ENCODE measurements around the gene PAPPA. TPM values are rescaled to one million over a fixed set of nuclear protein-coding genes. Genes with fewer than 3 reads are reported as not detected.

The PAPPA gene
- polyA plus RNA-seq, 1 experiment = 39.9 TPM

DNA sequence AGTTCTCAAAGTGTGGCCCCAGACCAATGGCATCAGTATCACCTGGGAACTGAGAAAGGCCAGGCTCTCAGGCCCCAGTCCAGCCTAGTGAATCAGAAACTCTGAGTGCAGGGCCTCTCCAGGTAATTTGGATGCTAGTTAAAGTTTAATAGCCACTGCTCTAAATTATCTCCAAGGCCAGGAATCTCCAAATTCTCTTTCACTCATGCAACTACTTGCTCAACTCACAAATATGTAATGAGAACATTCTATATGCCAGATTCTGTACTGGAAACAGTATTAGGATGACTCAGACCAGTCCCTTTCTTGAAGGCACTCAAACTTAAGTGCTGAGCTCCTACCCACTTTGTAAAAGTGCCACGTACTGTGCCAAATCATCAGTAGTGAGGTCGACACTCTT lies 84.6 kb downstream of the PAPPA start:
- H3K36me3 ChIP-seq (ENCODE audit: control insufficient read depth, insufficient read depth, low read length) = peaks cover 10% of the 10 kb centered on the region
- CTCF ChIA-PET = interaction anchor here (0.5 kb wide), 1 partner anchor 16 kb away, joined by 3 read pairs; no protein-coding TSS in a partner anchor
- DNase-seq (ENCODE audit: low read depth) = peak; percentile 88
- POLR2A ChIA-PET = no interaction called here
- H3K27me3 ChIP-seq (ENCODE audit: control insufficient read depth, insufficient read depth, low read length) = no peaks in the 10 kb centered on the region
- no peak overlapping the region for H3K4me3 ChIP-seq (ENCODE audit: low read depth, low read length)
- TF ChIP-seq, protein P1, sequence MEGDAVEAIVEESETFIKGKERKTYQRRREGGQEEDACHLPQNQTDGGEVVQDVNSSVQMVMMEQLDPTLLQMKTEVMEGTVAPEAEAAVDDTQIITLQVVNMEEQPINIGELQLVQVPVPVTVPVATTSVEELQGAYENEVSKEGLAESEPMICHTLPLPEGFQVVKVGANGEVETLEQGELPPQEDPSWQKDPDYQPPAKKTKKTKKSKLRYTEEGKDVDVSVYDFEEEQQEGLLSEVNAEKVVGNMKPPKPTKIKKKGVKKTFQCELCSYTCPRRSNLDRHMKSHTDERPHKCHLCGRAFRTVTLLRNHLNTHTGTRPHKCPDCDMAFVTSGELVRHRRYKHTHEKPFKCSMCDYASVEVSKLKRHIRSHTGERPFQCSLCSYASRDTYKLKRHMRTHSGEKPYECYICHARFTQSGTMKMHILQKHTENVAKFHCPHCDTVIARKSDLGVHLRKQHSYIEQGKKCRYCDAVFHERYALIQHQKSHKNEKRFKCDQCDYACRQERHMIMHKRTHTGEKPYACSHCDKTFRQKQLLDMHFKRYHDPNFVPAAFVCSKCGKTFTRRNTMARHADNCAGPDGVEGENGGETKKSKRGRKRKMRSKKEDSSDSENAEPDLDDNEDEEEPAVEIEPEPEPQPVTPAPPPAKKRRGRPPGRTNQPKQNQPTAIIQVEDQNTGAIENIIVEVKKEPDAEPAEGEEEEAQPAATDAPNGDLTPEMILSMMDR (IDR thresholded peaks at IDR 0.05; ENCODE audit: insufficient read depth, low read depth, low read length) = no peak

DNA sequence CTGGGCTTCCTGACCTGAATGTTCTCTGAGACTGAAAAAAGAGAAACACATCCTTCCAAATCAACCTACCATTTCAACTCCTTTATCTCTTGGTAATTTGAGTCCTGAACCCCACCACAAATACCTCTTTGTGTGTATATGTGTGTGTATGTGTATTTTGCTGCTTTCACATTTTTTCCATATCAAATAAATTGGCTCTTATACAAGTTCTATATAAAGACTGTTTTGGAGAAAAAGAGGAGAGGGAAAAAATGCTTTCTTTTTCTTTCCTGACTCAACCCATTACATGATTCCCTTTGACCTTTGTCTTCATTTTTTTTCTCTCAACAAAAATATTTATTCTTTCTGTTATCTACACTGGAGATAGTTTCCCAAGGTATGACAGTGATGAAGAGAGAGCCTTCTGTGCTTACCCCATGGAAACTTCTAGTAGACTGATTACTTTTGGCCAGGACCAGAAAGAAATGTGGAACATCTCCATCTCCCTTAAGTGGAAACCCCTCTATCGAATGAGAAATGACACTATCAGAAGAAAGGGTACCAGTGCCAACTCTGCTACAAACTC lies 85.3 kb downstream of the PAPPA start:
- Histone ChIP-seq H3K4me3 (ENCODE audit: low read depth, low read length) (no peak overlapping the region), H3K36me3 (ENCODE audit: control insufficient read depth, insufficient read depth, low read length) (peaks cover 10% of the 10 kb centered on the region), H3K27me3 (ENCODE audit: control insufficient read depth, insufficient read depth, low read length) (no peaks in the 10 kb centered on the region)
- CTCF ChIA-PET = no interaction called here
- DNase-seq (ENCODE audit: low read depth) = no peak
- TF ChIP-seq, protein P1 (IDR thresholded peaks at IDR 0.05; ENCODE audit: insufficient read depth, low read depth, low read length) = no peak
- POLR2A ChIA-PET = no interaction called here

DNA sequence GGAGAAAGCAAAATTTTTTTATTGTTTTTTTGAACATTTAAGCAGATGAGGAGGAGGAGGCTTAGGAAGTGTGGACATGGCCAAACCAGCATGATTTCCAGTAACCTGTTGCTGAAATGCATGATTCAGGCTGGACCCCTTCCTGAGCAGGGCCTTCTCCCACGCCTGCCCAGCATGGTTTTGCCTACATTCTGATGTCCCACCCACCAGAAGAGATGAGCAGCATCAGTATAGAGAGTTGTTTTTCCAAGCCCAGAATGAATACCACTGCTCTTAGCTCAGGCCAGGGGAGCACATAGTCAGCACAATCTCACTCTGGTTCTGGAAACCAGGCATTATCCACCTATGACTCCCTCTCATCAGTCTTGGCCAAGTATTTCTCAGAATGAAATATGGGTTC lies 90.1 kb downstream of the PAPPA start:
- ChIA-PET POLR2A (no interaction called here), CTCF (no interaction called here)
- Histone ChIP-seq H3K27me3 (ENCODE audit: control insufficient read depth, insufficient read depth, low read length) (no peaks in the 10 kb centered on the region), H3K36me3 (ENCODE audit: control insufficient read depth, insufficient read depth, low read length) (peaks cover 2% of the 10 kb centered on the region), H3K4me3 (ENCODE audit: low read depth, low read length) (no peak overlapping the region)
- TF ChIP-seq, protein P1 (IDR thresholded peaks at IDR 0.05; ENCODE audit: insufficient read depth, low read depth, low read length) = no peak
- DNase-seq (ENCODE audit: low read depth) = no peak

DNA sequence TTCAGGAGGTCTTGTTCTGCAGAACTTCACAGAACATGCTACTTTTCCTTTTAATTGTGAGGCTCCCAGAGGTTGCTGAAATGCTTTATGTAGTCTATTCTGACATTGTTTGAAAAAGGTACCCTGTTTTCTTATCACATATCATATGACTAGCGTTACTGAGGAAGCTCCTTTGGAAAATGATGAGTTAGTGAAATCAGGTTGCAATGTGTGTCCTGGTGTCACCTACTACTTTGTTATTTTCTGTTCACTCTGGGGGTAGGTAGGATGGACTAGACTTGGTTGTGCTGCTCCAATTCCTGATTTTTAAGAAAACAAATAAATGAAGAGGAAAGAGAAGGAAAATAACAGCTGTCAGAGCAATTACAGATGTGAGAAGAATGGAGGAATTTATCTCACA lies 93.7 kb downstream of the PAPPA start:
- DNase-seq (ENCODE audit: low read depth) = no peak
- Histone ChIP-seq H3K4me3 (ENCODE audit: low read depth, low read length) (no peak overlapping the region), H3K36me3 (ENCODE audit: control insufficient read depth, insufficient read depth, low read length) (peaks cover 5% of the 10 kb centered on the region), H3K27me3 (ENCODE audit: control insufficient read depth, insufficient read depth, low read length) (no peaks in the 10 kb centered on the region)
- ChIA-PET CTCF (interaction anchor here (1.3 to 1.4 kb wide), 2 partner anchors 95 to 325 kb away, joined by 3 read pairs; no protein-coding TSS in a partner anchor), POLR2A (no interaction called here)
- TF ChIP-seq, protein P1 (IDR thresholded peaks at IDR 0.05; ENCODE audit: insufficient read depth, low read depth, low read length) = no peak

DNA sequence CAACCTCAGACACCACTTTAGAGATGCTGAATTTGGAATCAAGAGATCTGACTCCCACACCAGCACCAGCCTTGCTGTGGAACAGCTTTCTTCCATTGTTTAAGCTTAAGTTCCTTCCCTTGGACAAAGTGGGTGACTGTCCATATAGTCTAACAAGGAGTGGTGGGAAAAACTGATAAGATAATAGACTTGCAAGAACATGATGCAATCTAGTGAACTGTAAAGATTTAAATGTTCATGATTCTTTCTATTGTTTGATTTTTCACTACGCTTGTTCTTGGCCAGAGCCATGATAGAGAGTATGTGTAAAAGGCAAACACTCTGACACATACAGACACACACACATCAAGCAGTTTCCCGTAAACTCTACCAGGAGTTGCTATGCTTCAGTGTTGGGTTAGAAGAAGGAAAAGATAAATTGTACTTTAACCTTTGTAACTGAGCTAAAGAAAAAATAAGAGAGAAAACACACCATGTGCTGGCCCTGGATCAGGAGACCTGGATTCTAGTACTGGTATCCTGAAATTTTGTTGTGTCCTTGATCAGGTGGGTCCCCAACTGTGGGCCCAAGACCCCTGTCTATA lies 94.3 kb downstream of the PAPPA start:
- CTCF ChIA-PET = interaction anchor here (1.3 to 1.4 kb wide), 2 partner anchors 96 to 324 kb away, joined by 3 read pairs; no protein-coding TSS in a partner anchor
- Histone ChIP-seq H3K27me3 (ENCODE audit: control insufficient read depth, insufficient read depth, low read length) (no peaks in the 10 kb centered on the region), H3K36me3 (ENCODE audit: control insufficient read depth, insufficient read depth, low read length) (peaks cover 5% of the 10 kb centered on the region), H3K4me3 (ENCODE audit: low read depth, low read length) (no peak overlapping the region)
- TF ChIP-seq, protein P1 (IDR thresholded peaks at IDR 0.05; ENCODE audit: insufficient read depth, low read depth, low read length) = no peak
- POLR2A ChIA-PET = no interaction called here
- no peak for DNase-seq (ENCODE audit: low read depth)

Measured in BJ (cell line).